CD4-positive, alpha-beta T cell treated with Interleukin-4 for 4 hours (primary cell): ENCODE measurements around the gene WNK3.

ENCODE experiments used
- DNase-seq: peaks from one replicate; pipeline ENCODE4 v3.0.0-alpha.2; 2020

WNK3 gene

GRCh38 chrX:54157561-54157960, 200.3 kb downstream of the WNK3 start:
- no peak for DNase-seq
